Endothelial cell of umbilical vein (primary cell): ENCODE measurements around the gene NEDD4L. TPM values are rescaled to one million over a fixed set of nuclear protein-coding genes. Genes with fewer than 3 reads are reported as not detected.

Source experiments
- BruUV-seq: library from RNA; stranded (reverse); fragments of 400-500 nt; replicated peaks from 2 replicates; lab custom pipeline; 2021; lab: Mats Ljungman, UMichigan
- CTCF ChIA-PET: fragments of 300-600, 350-600 bp; sonication (Branson Sonifier 250); formaldehyde crosslinking; loops from one replicate; lab custom pipeline; 2021; ENCODE audit warnings: antibody characterized with exemption, inconsistent platforms; lab: Charles Lee
- POLR2A ChIA-PET: fragments of 300-600, 350-600 bp; sonication (Branson Sonifier 250); formaldehyde crosslinking; loops from one replicate; lab custom pipeline; 2021; ENCODE audit warnings: antibody characterized with exemption, inconsistent platforms; lab: Charles Lee
- DNase-seq: peaks from one replicate; pipeline ENCODE4 v3.0.0-alpha.2; 2011; ENCODE audit warnings: low read depth, low spot score
- FAIRE-seq: peaks from 2 replicates; lab custom pipeline; 2011; peaks lifted over from hg19 to GRCh38; lab: Jason Lieb, UNC
- H2AFZ ChIP-seq: 2 replicates; pipeline ENCODE4 v1.6.0; 2012; ENCODE audit warnings: low read depth, low read length, control low read depth, inconsistent platforms
- H3K27ac ChIP-seq: 2 replicates; pipeline ENCODE4 v1.5.1; 2011; ENCODE audit warnings: low read depth, mild to moderate bottlenecking, control low read depth, low read length, moderate library complexity; ENCODE audit not compliant: insufficient read depth
- H3K27me3 ChIP-seq, 2 experiments: 2 replicates each; pipeline versions ENCODE4 v1.6.0 to v1.6.1; 2011; ENCODE audit warnings: low read length in 2 of 2, mixed read lengths in 1 of 2; ENCODE audit not compliant: control insufficient read depth in 2 of 2, insufficient read depth in 2 of 2
- H3K36me3 ChIP-seq, 2 experiments: 2 replicates in 1 of 2; 3 replicates in 1 of 2; pipeline ENCODE4 v1.5.1; 2011; ENCODE audit warnings: low read length in 2 of 2, mild to moderate bottlenecking in 1 of 2, moderate library complexity in 1 of 2; ENCODE audit not compliant: control insufficient read depth in 2 of 2, insufficient read depth in 2 of 2; ENCODE audit errors: extremely low read depth in 1 of 2
- H3K4me1 ChIP-seq: 3 replicates; pipeline ENCODE4 v1.5.1; 2011; ENCODE audit warnings: mild to moderate bottlenecking, low read length; ENCODE audit not compliant: control insufficient read depth, insufficient read depth; ENCODE audit errors: extremely low read depth
- H3K4me2 ChIP-seq: 2 replicates; pipeline ENCODE4 v1.6.1; 2011; ENCODE audit warnings: low read length, control low read depth, mixed read lengths; ENCODE audit not compliant: insufficient read depth
- H3K4me3 ChIP-seq, 3 experiments: fragments of 200-600 bp in 1 of 3; sonication (generic), shearing (Covaris generic) in 1 of 3; replicated peaks in 1 of 3; 2 replicates each; pipeline ENCODE4 v1.5.1; 2011 to 2016; ENCODE audit warnings: control low read depth in 3 of 3, low read length in 3 of 3, mild to moderate bottlenecking in 2 of 3, inconsistent platforms in 1 of 3, low read depth in 1 of 3, moderate library complexity in 1 of 3; ENCODE audit not compliant: insufficient read depth in 1 of 3
- H3K79me2 ChIP-seq: 2 replicates; pipeline ENCODE4 v1.6.0; 2012; ENCODE audit warnings: low read length, inconsistent platforms; ENCODE audit not compliant: control insufficient read depth, insufficient read depth
- H3K9ac ChIP-seq: replicated peaks from 2 replicates; pipeline ENCODE3; 2011; ENCODE audit warnings: low read length, control low read depth; ENCODE audit not compliant: insufficient read depth; ENCODE audit errors: extremely low read depth
- H3K9me1 ChIP-seq: replicated peaks from 3 replicates; pipeline ENCODE4 v1.6.0; 2011; ENCODE audit warnings: mild to moderate bottlenecking, low read length; ENCODE audit not compliant: control insufficient read depth, insufficient read depth; ENCODE audit errors: extremely low read depth
- H3K9me3 ChIP-seq: replicated peaks from 2 replicates; pipeline ENCODE4 v1.5.1; 2012; ENCODE audit warnings: low read length, inconsistent platforms; ENCODE audit not compliant: control insufficient read depth, insufficient read depth
- H4K20me1 ChIP-seq: replicated peaks from 2 replicates; pipeline ENCODE3; 2011; ENCODE audit warnings: mild to moderate bottlenecking, low read length; ENCODE audit not compliant: control insufficient read depth, insufficient read depth; ENCODE audit errors: extremely low read depth
- CTCF ChIP-seq, 2 donors: IDR thresholded peaks; 1 replicate in 1 of 2; 2 replicates in 1 of 2; pipeline ENCODE4 v1.5.1; 2011; ENCODE audit warnings: low read length in 2 of 2, mild to moderate bottlenecking in 2 of 2, moderate library complexity in 2 of 2, control low read depth in 1 of 2, inconsistent platforms in 1 of 2, low read depth in 1 of 2; ENCODE audit not compliant: insufficient read depth in 1 of 2; ENCODE audit errors: extremely low read depth in 1 of 2
- EZH2 ChIP-seq: IDR thresholded peaks from 2 replicates; pipeline ENCODE4 v1.6.1; 2012; ENCODE audit warnings: borderline replicate concordance, low read depth, mild to moderate bottlenecking, moderate library complexity, low read length, inconsistent platforms; ENCODE audit not compliant: severe bottlenecking
- FOS ChIP-seq: IDR thresholded peaks from 2 replicates; pipeline ENCODE4 v1.6.1; 2011; ENCODE audit warnings: mild to moderate bottlenecking, low read length, moderate library complexity, borderline replicate concordance; ENCODE audit not compliant: insufficient read depth
- GATA2 ChIP-seq: IDR thresholded peaks from 2 replicates; pipeline ENCODE4 v1.7.0; 2011; ENCODE audit warnings: low read depth, mild to moderate bottlenecking, moderate library complexity, mixed read lengths, low read length; ENCODE audit not compliant: insufficient read length, insufficient read depth
- JUN ChIP-seq: IDR thresholded peaks from 2 replicates; pipeline ENCODE4 v1.6.1; 2011; ENCODE audit warnings: borderline replicate concordance, low read depth; ENCODE audit not compliant: insufficient read length, insufficient read depth
- MYC ChIP-seq: IDR thresholded peaks from one replicate; pipeline ENCODE4 v1.6.1; 2011; ENCODE audit warnings: mild to moderate bottlenecking, low read depth, low read length
- POLR2A ChIP-seq: IDR thresholded peaks from 2 replicates; pipeline ENCODE4 v1.6.1; 2012; ENCODE audit warnings: low read depth, mild to moderate bottlenecking, control low read depth, low read length
- POLR2AphosphoS5 ChIP-seq: IDR thresholded peaks from 2 replicates; pipeline ENCODE4 v1.6.1; 2012; ENCODE audit warnings: low read depth, mild to moderate bottlenecking, control low read depth, low read length, moderate library complexity; ENCODE audit not compliant: insufficient read depth
- dilution Hi-C: fragments of 300-500 bp; cut with MboI; formaldehyde crosslinking; loops from one replicate; pipeline ENCODE4 v1.15.0; 2019; ENCODE audit warnings: low sequenced_read_pairs; ENCODE audit not compliant: extremely low pct_ligation_motif_present
- intact Hi-C: fragments of 100-400 bp; cut with micrococcal nuclease; formaldehyde crosslinking; loops from one replicate; pipeline ENCODE4 v1.10.0; 2022
- polyA plus RNA-seq, 4 experiments: library from polyadenylated mRNA; depleted of rRNA in 3 of 4; stranded (reverse) in 3 of 4; unstranded in 1 of 4; fragments of >200 nt; gene quantifications; 2 replicates each; pipeline versions ENCODE4 v1.2.1 to v1.2.3, GENCODE V29; 2011 to 2012; ENCODE audit warnings: missing spikeins in 1 of 4
- total RNA-seq: library from RNA; stranded (reverse); gene quantifications from 2 replicates; pipeline ENCODE4 v1.2.3, GENCODE V29; 2021
- TF ChIP-seq, protein P1 (sequence below): IDR thresholded peaks from 2 replicates; pipeline ENCODE4 v1.6.1; 2011; ENCODE audit not compliant: insufficient read depth, insufficient read length

NEDD4L gene
- total and polyA plus RNA-seq, 2 donors (not counting 3 experiments of a cell fraction or from before 2014, with no cell fraction given) = 20.5 to 78.9 TPM

DNA sequence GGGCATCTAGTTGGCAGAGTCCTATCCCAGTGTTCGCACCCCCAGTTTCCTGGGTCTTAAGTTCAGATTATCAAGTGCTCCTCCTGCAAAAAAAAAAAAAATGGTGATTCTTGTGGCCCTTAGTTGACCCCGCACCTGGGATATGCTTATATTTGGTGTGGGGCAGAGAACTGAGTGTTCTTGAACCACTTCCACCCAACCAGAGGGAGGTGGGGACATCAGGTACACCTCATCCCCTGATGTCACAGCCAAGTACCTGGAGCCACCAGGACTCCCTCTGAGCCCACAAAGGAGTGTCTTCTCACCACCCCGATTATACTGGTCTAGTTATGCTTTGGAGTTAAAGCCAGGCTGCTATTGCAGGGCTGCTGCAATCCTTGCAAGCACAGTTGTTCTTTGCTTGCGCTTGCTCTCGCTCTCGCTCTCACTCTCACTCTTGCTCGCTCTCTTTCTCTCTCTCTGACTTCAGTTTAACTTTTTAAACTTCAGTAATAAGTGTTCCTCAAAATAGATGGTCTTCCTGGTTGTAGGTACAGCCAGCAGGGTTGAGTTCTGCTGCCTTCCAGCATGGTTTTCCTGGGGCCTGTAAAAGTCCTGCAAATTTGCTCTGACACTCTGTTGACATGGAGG, 265.7 kb downstream of the NEDD4L start:
- H4K20me1 ChIP-seq = no peaks in the 10 kb centered on the region
- peaks cover 14% of the 10 kb centered on the region for H3K4me1 ChIP-seq
- H3K9me3 ChIP-seq = no peaks in the 10 kb centered on the region
- no peak overlapping the region for H2AFZ ChIP-seq
- H3K27me3 ChIP-seq = no peaks in the 10 kb centered on the region
- H3K4me2 ChIP-seq = no peak overlapping the region
- CTCF ChIA-PET = no interaction called here
- TF ChIP-seq JUN (no peak), POLR2A (no peak), FOS (no peak), MYC (no peak), POLR2AphosphoS5 (no peak), GATA2 (no peak), CTCF (IDR thresholded peaks at IDR 0.05; ENCODE audit: extremely low read depth in 1 of 2, insufficient read depth in 1 of 2, low read depth in 1 of 2, low read length in 2 of 2) (no peak), EZH2 (no peak)
- TF ChIP-seq, protein P1, sequence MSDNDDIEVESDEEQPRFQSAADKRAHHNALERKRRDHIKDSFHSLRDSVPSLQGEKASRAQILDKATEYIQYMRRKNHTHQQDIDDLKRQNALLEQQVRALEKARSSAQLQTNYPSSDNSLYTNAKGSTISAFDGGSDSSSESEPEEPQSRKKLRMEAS = no peak
- FAIRE-seq = no peak
- DNase-seq = no peak
- intact Hi-C loops = loop anchor here (1.0 kb wide), 1 partner anchor 9 kb away; no protein-coding TSS in a partner anchor
- POLR2A ChIA-PET = no interaction called here
- no peaks in the 10 kb centered on the region for H3K79me2 ChIP-seq
- no peak overlapping the region for H3K4me3 ChIP-seq
- no peak overlapping the region for H3K27ac ChIP-seq
- no TSS peak for BruUV-seq
- dilution Hi-C loops = no loop called here
- H3K9ac ChIP-seq = no peak overlapping the region
- H3K9me1 ChIP-seq = no peaks in the 10 kb centered on the region
- no peaks in the 10 kb centered on the region for H3K36me3 ChIP-seq
